Lower leg skin (tissue), 3 donors: ENCODE data around the gene ARHGAP24.

Experiments used
- POLR2A ChIP-seq, 2 donors: fragments of 450-650 bp; IDR thresholded peaks; one replicate each; pipeline ENCODE4 v1.6.1; 2016 to 2017; ENCODE audit warnings: antibody characterized with exemption in 2 of 2, mild to moderate bottlenecking in 1 of 2, moderate library complexity in 1 of 2
- TF ChIP-seq, protein P1 (sequence below), 3 donors: fragments of 450-650 bp; IDR thresholded peaks; one replicate each; pipeline ENCODE4 v1.5.1; 2016; ENCODE audit warnings: antibody characterized with exemption in 3 of 3, mild to moderate bottlenecking in 3 of 3, moderate library complexity in 2 of 3

DNA sequence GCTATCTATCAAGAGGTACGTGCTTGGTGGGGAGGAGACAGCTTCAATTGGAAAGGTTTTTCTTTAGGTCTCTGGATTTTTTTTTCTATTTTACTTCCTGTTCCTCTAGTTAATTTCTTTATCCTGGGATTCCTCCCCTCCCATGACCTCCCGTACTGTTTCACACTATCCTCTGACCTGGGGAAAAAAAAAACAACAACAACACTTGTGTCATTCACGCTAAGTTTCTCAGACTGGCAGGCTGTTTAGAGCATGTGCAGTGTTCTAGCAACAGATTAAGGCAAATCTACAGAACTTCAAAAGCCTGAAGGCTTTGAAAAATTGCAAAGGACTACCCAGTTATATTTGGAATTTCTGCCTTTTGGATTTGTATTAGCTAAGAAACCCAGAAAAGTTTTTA is 358.4 kb downstream of the ARHGAP24 start:
- TF ChIP-seq, protein P1, sequence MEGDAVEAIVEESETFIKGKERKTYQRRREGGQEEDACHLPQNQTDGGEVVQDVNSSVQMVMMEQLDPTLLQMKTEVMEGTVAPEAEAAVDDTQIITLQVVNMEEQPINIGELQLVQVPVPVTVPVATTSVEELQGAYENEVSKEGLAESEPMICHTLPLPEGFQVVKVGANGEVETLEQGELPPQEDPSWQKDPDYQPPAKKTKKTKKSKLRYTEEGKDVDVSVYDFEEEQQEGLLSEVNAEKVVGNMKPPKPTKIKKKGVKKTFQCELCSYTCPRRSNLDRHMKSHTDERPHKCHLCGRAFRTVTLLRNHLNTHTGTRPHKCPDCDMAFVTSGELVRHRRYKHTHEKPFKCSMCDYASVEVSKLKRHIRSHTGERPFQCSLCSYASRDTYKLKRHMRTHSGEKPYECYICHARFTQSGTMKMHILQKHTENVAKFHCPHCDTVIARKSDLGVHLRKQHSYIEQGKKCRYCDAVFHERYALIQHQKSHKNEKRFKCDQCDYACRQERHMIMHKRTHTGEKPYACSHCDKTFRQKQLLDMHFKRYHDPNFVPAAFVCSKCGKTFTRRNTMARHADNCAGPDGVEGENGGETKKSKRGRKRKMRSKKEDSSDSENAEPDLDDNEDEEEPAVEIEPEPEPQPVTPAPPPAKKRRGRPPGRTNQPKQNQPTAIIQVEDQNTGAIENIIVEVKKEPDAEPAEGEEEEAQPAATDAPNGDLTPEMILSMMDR (IDR thresholded peaks at IDR 0.05), result no peak
- TF ChIP-seq POLR2A (IDR thresholded peaks at IDR 0.05), result no peak
